Measurements from ENCODE around the gene LGALS9. TPM values are rescaled to one million over a fixed set of nuclear protein-coding genes. Genes with fewer than 3 reads are reported as not detected.

LGALS9 gene
- polyA plus RNA-seq, 3 donors: 149 to 581 (median 149) TPM

DNA sequence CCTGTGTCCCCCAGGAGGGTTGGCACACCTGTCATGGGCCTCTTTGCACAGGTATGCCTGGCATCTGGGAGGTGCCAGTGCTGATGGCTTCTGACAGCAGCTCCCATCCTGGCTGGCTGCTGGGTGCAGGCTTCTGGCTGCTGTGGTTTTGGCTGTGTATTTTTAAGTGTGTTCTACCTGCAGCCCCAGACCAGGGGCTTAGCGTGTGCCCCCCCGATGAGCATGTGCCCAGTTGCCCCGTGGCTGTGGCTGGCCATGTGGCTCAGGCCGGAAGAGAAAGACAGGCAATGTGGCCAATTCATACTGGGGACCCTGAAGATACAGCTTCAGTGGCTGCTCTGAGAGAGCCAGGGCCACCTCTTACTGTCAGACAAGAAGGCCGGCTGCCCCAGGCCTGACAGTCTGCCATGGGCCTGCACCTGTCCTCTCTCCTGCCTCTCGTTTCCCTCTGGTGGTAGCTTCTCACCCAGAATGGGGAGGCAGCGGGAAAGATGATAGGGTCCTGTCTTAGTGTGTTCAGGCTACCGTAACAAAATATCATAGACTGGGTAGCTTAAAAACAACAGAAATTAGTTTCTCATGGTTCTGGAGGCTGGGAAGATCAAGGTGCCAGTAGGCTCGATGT, 37.6 kb upstream of the LGALS9 start:
- Mint-ChIP-seq H3K27ac (no peak overlapping the region), H3K27me3 (ENCODE audit: low read depth in 3 of 3) (peaks cover 0 to 1% (median 0%) of the 10 kb centered on the region in 3 donors), H3K4me3 (no peak overlapping the region), H3K36me3 (peaks cover 89 to 96% of the 10 kb centered on the region in 2 donors), H3K9me3 (no peaks in the 10 kb centered on the region), H3K4me1 (no peaks in the 10 kb centered on the region)
- WGBS (ENCODE audit: insufficient coverage): 100% methylated on average over 8 of the region's 9 CpGs
- Histone ChIP-seq H3K36me3 (replicated peaks in 1 of 2; ENCODE audit: control insufficient read depth in 1 of 2, insufficient read depth in 2 of 2, low read length in 2 of 2) (peaks cover 74 to 100% of the 10 kb centered on the region in 2 donors), H3K4me1 (ENCODE audit: control insufficient read depth in 1 of 2, insufficient read depth in 2 of 2, low read length in 2 of 2) (no peaks in the 10 kb centered on the region), H3K27me3 (ENCODE audit: control insufficient read depth in 2 of 2, insufficient read depth in 2 of 2, low read length in 2 of 2) (no peaks in the 10 kb centered on the region), H3K4me2 (replicated peaks; ENCODE audit: extremely low read depth, low read length, poor library complexity, severe bottlenecking) (no peak overlapping the region), H3K27ac (ENCODE audit: low read depth in 1 of 2, low read length in 2 of 2) (no peak overlapping the region), H3K79me2 (ENCODE audit: insufficient read depth, low read length) (no peaks in the 10 kb centered on the region), H3K4me3 (replicated peaks in 1 of 3; ENCODE audit: low read depth in 2 of 3, low read length in 3 of 3) (no peak overlapping the region), H3K9me3 (replicated peaks in 1 of 2; ENCODE audit: control insufficient read depth in 1 of 2, insufficient read depth in 1 of 2, low read length in 2 of 2) (no peaks in the 10 kb centered on the region), H2AFZ (ENCODE audit: insufficient read depth, low read depth, low read length, poor library complexity, severe bottlenecking) (no peak overlapping the region), H4K20me1 (ENCODE audit: insufficient read depth, low read length) (peaks cover 6% of the 10 kb centered on the region), H3K9ac (ENCODE audit: insufficient read depth, low read length, poor library complexity, severe bottlenecking) (no peak overlapping the region)
- no peak for DNase-seq
- intact Hi-C loops (cut with micrococcal nuclease): no loop called here
- TF ChIP-seq, protein P1, sequence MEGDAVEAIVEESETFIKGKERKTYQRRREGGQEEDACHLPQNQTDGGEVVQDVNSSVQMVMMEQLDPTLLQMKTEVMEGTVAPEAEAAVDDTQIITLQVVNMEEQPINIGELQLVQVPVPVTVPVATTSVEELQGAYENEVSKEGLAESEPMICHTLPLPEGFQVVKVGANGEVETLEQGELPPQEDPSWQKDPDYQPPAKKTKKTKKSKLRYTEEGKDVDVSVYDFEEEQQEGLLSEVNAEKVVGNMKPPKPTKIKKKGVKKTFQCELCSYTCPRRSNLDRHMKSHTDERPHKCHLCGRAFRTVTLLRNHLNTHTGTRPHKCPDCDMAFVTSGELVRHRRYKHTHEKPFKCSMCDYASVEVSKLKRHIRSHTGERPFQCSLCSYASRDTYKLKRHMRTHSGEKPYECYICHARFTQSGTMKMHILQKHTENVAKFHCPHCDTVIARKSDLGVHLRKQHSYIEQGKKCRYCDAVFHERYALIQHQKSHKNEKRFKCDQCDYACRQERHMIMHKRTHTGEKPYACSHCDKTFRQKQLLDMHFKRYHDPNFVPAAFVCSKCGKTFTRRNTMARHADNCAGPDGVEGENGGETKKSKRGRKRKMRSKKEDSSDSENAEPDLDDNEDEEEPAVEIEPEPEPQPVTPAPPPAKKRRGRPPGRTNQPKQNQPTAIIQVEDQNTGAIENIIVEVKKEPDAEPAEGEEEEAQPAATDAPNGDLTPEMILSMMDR (IDR thresholded peaks at IDR 0.05): no peak

DNA sequence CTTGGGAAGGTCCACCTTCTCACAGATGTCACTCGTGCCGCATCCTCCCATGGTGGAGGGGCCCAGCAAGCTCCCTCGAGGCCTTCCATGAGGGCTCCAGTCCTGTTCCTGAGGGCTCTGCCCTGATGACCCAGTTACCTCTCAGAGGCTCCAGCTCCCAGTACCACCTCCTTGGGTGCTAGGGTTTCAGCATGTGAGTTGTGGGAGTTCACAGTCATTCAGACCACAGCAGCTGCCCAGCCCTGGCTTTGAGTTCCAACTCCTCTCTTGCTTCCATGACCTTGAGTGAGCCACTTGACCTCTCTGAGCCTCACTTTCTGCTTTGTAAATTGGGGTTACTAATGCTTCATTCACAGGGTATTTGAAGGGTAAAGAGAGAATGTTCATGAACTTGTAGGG, 37.1 kb upstream of the LGALS9 start:
- WGBS (ENCODE audit: insufficient coverage): 100% methylated on average over 3 of the region's 3 CpGs
- H3K9ac ChIP-seq (ENCODE audit: insufficient read depth, low read length, poor library complexity, severe bottlenecking): no peak overlapping the region
- no peaks in the 10 kb centered on the region for H3K27me3 ChIP-seq (ENCODE audit: control insufficient read depth in 2 of 2, insufficient read depth in 2 of 2, low read length in 2 of 2)
- no peaks in the 10 kb centered on the region for H3K9me3 ChIP-seq (replicated peaks in 1 of 2; ENCODE audit: control insufficient read depth in 1 of 2, insufficient read depth in 1 of 2, low read length in 2 of 2)
- no peaks in the 10 kb centered on the region for H3K9me3 Mint-ChIP-seq
- H3K4me3 Mint-ChIP-seq: no peak overlapping the region
- no peak for DNase-seq
- TF ChIP-seq, protein P1 (IDR thresholded peaks at IDR 0.05): no peak
- no peaks in the 10 kb centered on the region for H3K4me1 Mint-ChIP-seq
- H3K4me3 ChIP-seq (replicated peaks in 1 of 3; ENCODE audit: low read depth in 2 of 3, low read length in 3 of 3): no peak overlapping the region
- H3K79me2 ChIP-seq (ENCODE audit: insufficient read depth, low read length): no peaks in the 10 kb centered on the region
- H3K36me3 ChIP-seq (replicated peaks in 1 of 2; ENCODE audit: control insufficient read depth in 1 of 2, insufficient read depth in 2 of 2, low read length in 2 of 2): peaks cover 74 to 100% of the 10 kb centered on the region in 2 donors
- peaks cover 0 to 1% (median 0%) of the 10 kb centered on the region in 3 donors for H3K27me3 Mint-ChIP-seq (ENCODE audit: low read depth in 3 of 3)
- intact Hi-C loops (cut with micrococcal nuclease): no loop called here
- no peak overlapping the region for H2AFZ ChIP-seq (ENCODE audit: insufficient read depth, low read depth, low read length, poor library complexity, severe bottlenecking)
- H3K27ac ChIP-seq (ENCODE audit: low read depth in 1 of 2, low read length in 2 of 2): no peak overlapping the region
- no peak overlapping the region for H3K4me2 ChIP-seq (replicated peaks; ENCODE audit: extremely low read depth, low read length, poor library complexity, severe bottlenecking)
- H3K27ac Mint-ChIP-seq: no peak overlapping the region
- no peaks in the 10 kb centered on the region for H3K4me1 ChIP-seq (ENCODE audit: control insufficient read depth in 1 of 2, insufficient read depth in 2 of 2, low read length in 2 of 2)
- H4K20me1 ChIP-seq (ENCODE audit: insufficient read depth, low read length): peaks cover 4% of the 10 kb centered on the region
- peaks cover 89 to 96% of the 10 kb centered on the region in 2 donors for H3K36me3 Mint-ChIP-seq

Measured in CD14-positive monocyte (primary cell).